Endothelial cell of umbilical vein (primary cell): ENCODE data around the gene LRIT2. TPM values are rescaled to one million over a fixed set of nuclear protein-coding genes. Genes with fewer than 3 reads are reported as not detected.

Source experiments
- BruUV-seq: library from RNA; stranded (reverse); fragments of 400-500 nt; replicated peaks from 2 replicates; lab custom pipeline; 2021; lab: Mats Ljungman, UMichigan
- CTCF ChIA-PET: fragments of 300-600, 350-600 bp; sonication (Branson Sonifier 250); formaldehyde crosslinking; loops from one replicate; lab custom pipeline; 2021; ENCODE audit warnings: antibody characterized with exemption, inconsistent platforms; lab: Charles Lee
- POLR2A ChIA-PET: fragments of 300-600, 350-600 bp; sonication (Branson Sonifier 250); formaldehyde crosslinking; loops from one replicate; lab custom pipeline; 2021; ENCODE audit warnings: antibody characterized with exemption, inconsistent platforms; lab: Charles Lee
- DNase-seq: peaks from one replicate; pipeline ENCODE4 v3.0.0-alpha.2; 2011; ENCODE audit warnings: low read depth, low spot score
- FAIRE-seq: peaks from 2 replicates; lab custom pipeline; 2011; peaks lifted over from hg19 to GRCh38; lab: Jason Lieb, UNC
- H2AFZ ChIP-seq: 2 replicates; pipeline ENCODE4 v1.6.0; 2012; ENCODE audit warnings: low read depth, low read length, control low read depth, inconsistent platforms
- H3K27ac ChIP-seq: 2 replicates; pipeline ENCODE4 v1.5.1; 2011; ENCODE audit warnings: low read depth, mild to moderate bottlenecking, control low read depth, low read length, moderate library complexity; ENCODE audit not compliant: insufficient read depth
- H3K27me3 ChIP-seq, 2 experiments: 2 replicates each; pipeline versions ENCODE4 v1.6.0 to v1.6.1; 2011; ENCODE audit warnings: low read length in 2 of 2, mixed read lengths in 1 of 2; ENCODE audit not compliant: control insufficient read depth in 2 of 2, insufficient read depth in 2 of 2
- H3K36me3 ChIP-seq, 2 experiments: 2 replicates in 1 of 2; 3 replicates in 1 of 2; pipeline ENCODE4 v1.5.1; 2011; ENCODE audit warnings: low read length in 2 of 2, mild to moderate bottlenecking in 1 of 2, moderate library complexity in 1 of 2; ENCODE audit not compliant: control insufficient read depth in 2 of 2, insufficient read depth in 2 of 2; ENCODE audit errors: extremely low read depth in 1 of 2
- H3K4me1 ChIP-seq: 3 replicates; pipeline ENCODE4 v1.5.1; 2011; ENCODE audit warnings: mild to moderate bottlenecking, low read length; ENCODE audit not compliant: control insufficient read depth, insufficient read depth; ENCODE audit errors: extremely low read depth
- H3K4me2 ChIP-seq: 2 replicates; pipeline ENCODE4 v1.6.1; 2011; ENCODE audit warnings: low read length, control low read depth, mixed read lengths; ENCODE audit not compliant: insufficient read depth
- H3K4me3 ChIP-seq, 3 experiments: fragments of 200-600 bp in 1 of 3; sonication (generic), shearing (Covaris generic) in 1 of 3; replicated peaks in 1 of 3; 2 replicates each; pipeline ENCODE4 v1.5.1; 2011 to 2016; ENCODE audit warnings: control low read depth in 3 of 3, low read length in 3 of 3, mild to moderate bottlenecking in 2 of 3, inconsistent platforms in 1 of 3, low read depth in 1 of 3, moderate library complexity in 1 of 3; ENCODE audit not compliant: insufficient read depth in 1 of 3
- H3K79me2 ChIP-seq: 2 replicates; pipeline ENCODE4 v1.6.0; 2012; ENCODE audit warnings: low read length, inconsistent platforms; ENCODE audit not compliant: control insufficient read depth, insufficient read depth
- H3K9ac ChIP-seq: replicated peaks from 2 replicates; pipeline ENCODE3; 2011; ENCODE audit warnings: low read length, control low read depth; ENCODE audit not compliant: insufficient read depth; ENCODE audit errors: extremely low read depth
- H3K9me1 ChIP-seq: replicated peaks from 3 replicates; pipeline ENCODE4 v1.6.0; 2011; ENCODE audit warnings: mild to moderate bottlenecking, low read length; ENCODE audit not compliant: control insufficient read depth, insufficient read depth; ENCODE audit errors: extremely low read depth
- H3K9me3 ChIP-seq: replicated peaks from 2 replicates; pipeline ENCODE4 v1.5.1; 2012; ENCODE audit warnings: low read length, inconsistent platforms; ENCODE audit not compliant: control insufficient read depth, insufficient read depth
- H4K20me1 ChIP-seq: replicated peaks from 2 replicates; pipeline ENCODE3; 2011; ENCODE audit warnings: mild to moderate bottlenecking, low read length; ENCODE audit not compliant: control insufficient read depth, insufficient read depth; ENCODE audit errors: extremely low read depth
- EZH2 ChIP-seq: IDR thresholded peaks from 2 replicates; pipeline ENCODE4 v1.6.1; 2012; ENCODE audit warnings: borderline replicate concordance, low read depth, mild to moderate bottlenecking, moderate library complexity, low read length, inconsistent platforms; ENCODE audit not compliant: severe bottlenecking
- FOS ChIP-seq: IDR thresholded peaks from 2 replicates; pipeline ENCODE4 v1.6.1; 2011; ENCODE audit warnings: mild to moderate bottlenecking, low read length, moderate library complexity, borderline replicate concordance; ENCODE audit not compliant: insufficient read depth
- GATA2 ChIP-seq: IDR thresholded peaks from 2 replicates; pipeline ENCODE4 v1.7.0; 2011; ENCODE audit warnings: low read depth, mild to moderate bottlenecking, moderate library complexity, mixed read lengths, low read length; ENCODE audit not compliant: insufficient read length, insufficient read depth
- JUN ChIP-seq: IDR thresholded peaks from 2 replicates; pipeline ENCODE4 v1.6.1; 2011; ENCODE audit warnings: borderline replicate concordance, low read depth; ENCODE audit not compliant: insufficient read length, insufficient read depth
- MAX ChIP-seq: IDR thresholded peaks from 2 replicates; pipeline ENCODE4 v1.6.1; 2011; ENCODE audit not compliant: insufficient read depth, insufficient read length
- MYC ChIP-seq: IDR thresholded peaks from one replicate; pipeline ENCODE4 v1.6.1; 2011; ENCODE audit warnings: mild to moderate bottlenecking, low read depth, low read length
- POLR2A ChIP-seq: IDR thresholded peaks from 2 replicates; pipeline ENCODE4 v1.6.1; 2012; ENCODE audit warnings: low read depth, mild to moderate bottlenecking, control low read depth, low read length
- POLR2AphosphoS5 ChIP-seq: IDR thresholded peaks from 2 replicates; pipeline ENCODE4 v1.6.1; 2012; ENCODE audit warnings: low read depth, mild to moderate bottlenecking, control low read depth, low read length, moderate library complexity; ENCODE audit not compliant: insufficient read depth
- dilution Hi-C: fragments of 300-500 bp; cut with MboI; formaldehyde crosslinking; loops from one replicate; pipeline ENCODE4 v1.15.0; 2019; ENCODE audit warnings: low sequenced_read_pairs; ENCODE audit not compliant: extremely low pct_ligation_motif_present
- intact Hi-C: fragments of 100-400 bp; cut with micrococcal nuclease; formaldehyde crosslinking; loops from one replicate; pipeline ENCODE4 v1.10.0; 2022
- polyA plus RNA-seq, 4 experiments: library from polyadenylated mRNA; depleted of rRNA in 3 of 4; stranded (reverse) in 3 of 4; unstranded in 1 of 4; fragments of >200 nt; gene quantifications; 2 replicates each; pipeline versions ENCODE4 v1.2.1 to v1.2.3, GENCODE V29; 2011 to 2012; ENCODE audit warnings: missing spikeins in 1 of 4
- total RNA-seq: library from RNA; stranded (reverse); gene quantifications from 2 replicates; pipeline ENCODE4 v1.2.3, GENCODE V29; 2021
- TF ChIP-seq, protein P1 (sequence below), 2 donors: IDR thresholded peaks; 1 replicate in 1 of 2; 2 replicates in 1 of 2; pipeline ENCODE4 v1.5.1; 2011; ENCODE audit warnings: low read length in 2 of 2, mild to moderate bottlenecking in 2 of 2, moderate library complexity in 2 of 2, control low read depth in 1 of 2, inconsistent platforms in 1 of 2, low read depth in 1 of 2; ENCODE audit not compliant: insufficient read depth in 1 of 2; ENCODE audit errors: extremely low read depth in 1 of 2

Gene LRIT2
- total and polyA plus RNA-seq, 2 donors (not counting 3 experiments of a cell fraction or from before 2014, with no cell fraction given) = not detected

GRCh38 chr10:84197643-84198042 is 27.7 kb downstream of the LRIT2 start:
- no peaks in the 10 kb centered on the region for H3K9me1 ChIP-seq
- H3K4me2 ChIP-seq = no peak overlapping the region
- no peaks in the 10 kb centered on the region for H3K9me3 ChIP-seq
- POLR2A ChIA-PET = no interaction called here
- FAIRE-seq = no peak
- dilution Hi-C loops = no loop called here
- TF ChIP-seq MYC = no peak
- TF ChIP-seq FOS = no peak
- intact Hi-C loops = no loop called here
- peaks cover 31% of the 10 kb centered on the region in 2 experiments for H3K27me3 ChIP-seq
- H3K27ac ChIP-seq = no peak overlapping the region
- no peaks in the 10 kb centered on the region for H4K20me1 ChIP-seq
- H3K36me3 ChIP-seq = no peaks in the 10 kb centered on the region
- H3K79me2 ChIP-seq = no peaks in the 10 kb centered on the region
- DNase-seq = no peak
- no TSS peak for BruUV-seq
- CTCF ChIA-PET = no interaction called here
- no peak overlapping the region for H3K4me3 ChIP-seq
- H2AFZ ChIP-seq = no peak overlapping the region
- no peak overlapping the region for H3K9ac ChIP-seq
- no peaks in the 10 kb centered on the region for H3K4me1 ChIP-seq

- POLR2A ChIA-PET = no interaction called here
Measured at GRCh38 chr10:84196941-84197340, 28.4 kb downstream of the LRIT2 start.

More at GRCh38 chr10:84196941-84197340, 28.4 kb downstream of the LRIT2 start:
- Histone ChIP-seq H3K27me3 (peaks cover 31% of the 10 kb centered on the region in 2 experiments), H3K36me3 (no peaks in the 10 kb centered on the region), H3K9me1 (no peaks in the 10 kb centered on the region), H3K4me3 (no peak overlapping the region), H4K20me1 (no peaks in the 10 kb centered on the region), H3K27ac (no peak overlapping the region), H2AFZ (no peak overlapping the region), H3K4me2 (no peak overlapping the region), H3K9ac (no peak overlapping the region), H3K4me1 (no peaks in the 10 kb centered on the region), H3K79me2 (no peaks in the 10 kb centered on the region), H3K9me3 (no peaks in the 10 kb centered on the region)
- DNase-seq (no peak), FAIRE-seq (no peak)
- dilution Hi-C loops = no loop called here
- TF ChIP-seq POLR2A (no peak), FOS (no peak), MAX (no peak), JUN (no peak), MYC (no peak), EZH2 (no peak), POLR2AphosphoS5 (no peak), GATA2 (no peak)
- TF ChIP-seq, protein P1, sequence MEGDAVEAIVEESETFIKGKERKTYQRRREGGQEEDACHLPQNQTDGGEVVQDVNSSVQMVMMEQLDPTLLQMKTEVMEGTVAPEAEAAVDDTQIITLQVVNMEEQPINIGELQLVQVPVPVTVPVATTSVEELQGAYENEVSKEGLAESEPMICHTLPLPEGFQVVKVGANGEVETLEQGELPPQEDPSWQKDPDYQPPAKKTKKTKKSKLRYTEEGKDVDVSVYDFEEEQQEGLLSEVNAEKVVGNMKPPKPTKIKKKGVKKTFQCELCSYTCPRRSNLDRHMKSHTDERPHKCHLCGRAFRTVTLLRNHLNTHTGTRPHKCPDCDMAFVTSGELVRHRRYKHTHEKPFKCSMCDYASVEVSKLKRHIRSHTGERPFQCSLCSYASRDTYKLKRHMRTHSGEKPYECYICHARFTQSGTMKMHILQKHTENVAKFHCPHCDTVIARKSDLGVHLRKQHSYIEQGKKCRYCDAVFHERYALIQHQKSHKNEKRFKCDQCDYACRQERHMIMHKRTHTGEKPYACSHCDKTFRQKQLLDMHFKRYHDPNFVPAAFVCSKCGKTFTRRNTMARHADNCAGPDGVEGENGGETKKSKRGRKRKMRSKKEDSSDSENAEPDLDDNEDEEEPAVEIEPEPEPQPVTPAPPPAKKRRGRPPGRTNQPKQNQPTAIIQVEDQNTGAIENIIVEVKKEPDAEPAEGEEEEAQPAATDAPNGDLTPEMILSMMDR (IDR thresholded peaks at IDR 0.05; ENCODE audit: extremely low read depth in 1 of 2, insufficient read depth in 1 of 2, low read depth in 1 of 2, low read length in 2 of 2) = no peak
- CTCF ChIA-PET = interaction anchor here (1.1 kb wide), 1 partner anchor 20 kb away, joined by 3 read pairs; no protein-coding TSS in a partner anchor
- BruUV-seq = no TSS peak
- intact Hi-C loops = no loop called here
